GM23338 (cell line): ENCODE measurements around the gene PACS1. TPM values are rescaled to one million over a fixed set of nuclear protein-coding genes. Genes with fewer than 3 reads are reported as not detected.
A peak's percentile ranks its signal among the peaks of the same experiment; 100 is the strongest.

Source experiments
- ATAC-seq: fragments of 200-7000 bp; cut with Tn5 transposase; 3 replicates; pipeline ENCODE4 v1.9.1; 2020
- DNase-seq: peaks from one replicate; pipeline ENCODE4 v3.0.0-alpha.2; 2015; ENCODE audit warnings: low spot score
- H2AFZ ChIP-seq: fragments of 200-600 bp; sonication (generic); 2 replicates; pipeline ENCODE4 v1.8.0; 2016; ENCODE audit warnings: antibody characterized with exemption, mild to moderate bottlenecking, moderate library complexity
- H3F3A ChIP-seq: fragments of 200-600 bp; sonication (generic); replicated peaks from 2 replicates; pipeline ENCODE4 v1.8.0; 2017; ENCODE audit warnings: antibody characterized with exemption, mixed run types, low read depth
- H3K27ac ChIP-seq: fragments of 200-600 bp; sonication (generic); 2 replicates; pipeline ENCODE4 v1.6.1; 2016; ENCODE audit warnings: low read depth
- H3K27me3 ChIP-seq: fragments of 200-600 bp; sonication (generic); 2 replicates; pipeline ENCODE4 v1.8.0; 2016; ENCODE audit warnings: mild to moderate bottlenecking, mixed run types, moderate library complexity; ENCODE audit not compliant: insufficient read depth
- H3K36me3 ChIP-seq: fragments of 200-600 bp; sonication (generic); 2 replicates; pipeline ENCODE4 v1.8.0; 2016; ENCODE audit warnings: mild to moderate bottlenecking; ENCODE audit not compliant: insufficient read depth
- H3K4me1 ChIP-seq: fragments of 200-600 bp; sonication (generic); 2 replicates; pipeline ENCODE4 v1.8.0; 2016; ENCODE audit warnings: mild to moderate bottlenecking, moderate library complexity; ENCODE audit not compliant: insufficient read depth
- H3K4me2 ChIP-seq: fragments of 200-600 bp; sonication (generic); 2 replicates; pipeline ENCODE4 v1.7.1; 2017; ENCODE audit warnings: mixed run types
- H3K4me3 ChIP-seq: fragments of 200-600 bp; sonication (generic); 2 replicates; pipeline ENCODE4 v1.6.1; 2016; ENCODE audit warnings: mixed run types
- H3K79me2 ChIP-seq: fragments of 200-600 bp; sonication (generic); replicated peaks from 2 replicates; pipeline ENCODE4 v1.8.0; 2017; ENCODE audit warnings: mild to moderate bottlenecking; ENCODE audit not compliant: insufficient read depth
- H3K9me2 ChIP-seq: fragments of 200-600 bp; sonication (generic); 2 replicates; pipeline ENCODE4 v1.8.0; 2017; ENCODE audit not compliant: insufficient read depth
- H4K20me1 ChIP-seq: fragments of 200-600 bp; sonication (generic); replicated peaks from 2 replicates; pipeline ENCODE4 v1.8.0; 2017; ENCODE audit warnings: mild to moderate bottlenecking; ENCODE audit not compliant: insufficient read depth
- H3K27ac Mint-ChIP-seq: 2 replicates; pipeline ENCODE4 v1.8.0; 2020; ENCODE audit warnings: inconsistent platforms, mild to moderate bottlenecking, moderate library complexity, mixed read lengths
- H3K27me3 Mint-ChIP-seq: 3 replicates; pipeline ENCODE4 v1.8.0; 2022; ENCODE audit warnings: low read depth, mild to moderate bottlenecking, moderate library complexity, mixed read lengths, inconsistent platforms; ENCODE audit not compliant: insufficient read depth, poor library complexity
- H3K36me3 Mint-ChIP-seq: 3 replicates; pipeline ENCODE4 v1.8.0; 2021; ENCODE audit warnings: low read depth, mild to moderate bottlenecking, inconsistent platforms, moderate library complexity, mixed read lengths
- H3K4me1 Mint-ChIP-seq: 3 replicates; pipeline ENCODE4 v1.8.0; 2020; ENCODE audit warnings: mild to moderate bottlenecking, inconsistent platforms, mixed read lengths
- H3K4me3 Mint-ChIP-seq: 3 replicates; pipeline ENCODE4 v1.8.0; 2021; ENCODE audit warnings: moderate library complexity, mild to moderate bottlenecking, inconsistent platforms, mixed read lengths
- H3K9me3 Mint-ChIP-seq: 3 replicates; pipeline ENCODE4 v1.8.0; 2020; ENCODE audit warnings: moderate library complexity, mild to moderate bottlenecking, inconsistent platforms, mixed read lengths
- CREB1 ChIP-seq: fragments of 250-450 bp; sonication (Bioruptor Pico); IDR thresholded peaks from 2 replicates; pipeline ENCODE4 v1.5.0; 2020; ENCODE audit warnings: low read depth, mild to moderate bottlenecking, moderate library complexity
- CTCF ChIP-seq, 2 experiments: fragments of 200-600 bp in 1 of 2; sonication (generic) in 1 of 2; conservative IDR thresholded peaks; 2 replicates each; pipeline versions ENCODE4 v1.5.1 to v1.6.1; 2016 to 2017; ENCODE audit warnings: antibody characterized with exemption in 2 of 2, low read depth in 2 of 2, mild to moderate bottlenecking in 2 of 2, moderate library complexity in 1 of 2
- ETS1 ChIP-seq: IDR thresholded peaks from 2 replicates; pipeline ENCODE4 v1.6.1; 2016; ENCODE audit warnings: antibody characterized with exemption
- EZH2 ChIP-seq: fragments of 200-600 bp; sonication (generic); IDR thresholded peaks from one replicate; pipeline ENCODE4 v1.8.0; 2017; ENCODE audit warnings: antibody characterized with exemption, mild to moderate bottlenecking, low read depth; ENCODE audit not compliant: unreplicated experiment
- EZH2phosphoT487 ChIP-seq: fragments of 200-600 bp; sonication (generic); IDR thresholded peaks from one replicate; pipeline ENCODE4 v1.8.1; 2018; ENCODE audit warnings: antibody characterized with exemption; ENCODE audit not compliant: unreplicated experiment
- JUNB ChIP-seq: IDR thresholded peaks from one replicate; pipeline ENCODE4 v1.6.1; 2016; ENCODE audit warnings: antibody characterized with exemption; ENCODE audit not compliant: unreplicated experiment
- POLR2AphosphoS5 ChIP-seq: IDR thresholded peaks from 2 replicates; pipeline ENCODE4 v1.6.1; 2016; ENCODE audit warnings: antibody characterized with exemption, low read depth
- ZNF114 ChIP-seq: fragments of 250-450 bp; sonication (Bioruptor Pico); IDR thresholded peaks from 2 replicates; pipeline ENCODE4 v1.5.0; 2020; ENCODE audit warnings: mild to moderate bottlenecking, moderate library complexity
- ZNF331 ChIP-seq: fragments of 250-450 bp; sonication (Bioruptor Pico); IDR thresholded peaks from 2 replicates; pipeline ENCODE4 v1.5.0; 2020; ENCODE audit warnings: low read depth, mild to moderate bottlenecking, moderate library complexity
- polyA plus RNA-seq: library from polyadenylated mRNA; unstranded; fragments of >200 nt; fragmentation: Nextera tagmentation; extraction: Ambion mirVana; gene quantifications from 2 replicates; pipeline ENCODE4 v1.2.1, GENCODE V29; 2016
- total RNA-seq: library from RNA; depleted of rRNA; stranded (reverse); fragments of >200 nt; shearing (Covaris generic); gene quantifications from 2 replicates; pipeline ENCODE4 v1.2.3, GENCODE V29; 2014
- TF ChIP-seq, protein P1 (sequence below): fragments of 250-450 bp; sonication (Bioruptor Pico); IDR thresholded peaks from 2 replicates; pipeline ENCODE4 v1.5.0; 2020; ENCODE audit warnings: mild to moderate bottlenecking, moderate library complexity

PACS1 gene
- total and polyA plus RNA-seq, 2 experiments from 2014 or later, result 8.0 to 37.5 TPM

DNA sequence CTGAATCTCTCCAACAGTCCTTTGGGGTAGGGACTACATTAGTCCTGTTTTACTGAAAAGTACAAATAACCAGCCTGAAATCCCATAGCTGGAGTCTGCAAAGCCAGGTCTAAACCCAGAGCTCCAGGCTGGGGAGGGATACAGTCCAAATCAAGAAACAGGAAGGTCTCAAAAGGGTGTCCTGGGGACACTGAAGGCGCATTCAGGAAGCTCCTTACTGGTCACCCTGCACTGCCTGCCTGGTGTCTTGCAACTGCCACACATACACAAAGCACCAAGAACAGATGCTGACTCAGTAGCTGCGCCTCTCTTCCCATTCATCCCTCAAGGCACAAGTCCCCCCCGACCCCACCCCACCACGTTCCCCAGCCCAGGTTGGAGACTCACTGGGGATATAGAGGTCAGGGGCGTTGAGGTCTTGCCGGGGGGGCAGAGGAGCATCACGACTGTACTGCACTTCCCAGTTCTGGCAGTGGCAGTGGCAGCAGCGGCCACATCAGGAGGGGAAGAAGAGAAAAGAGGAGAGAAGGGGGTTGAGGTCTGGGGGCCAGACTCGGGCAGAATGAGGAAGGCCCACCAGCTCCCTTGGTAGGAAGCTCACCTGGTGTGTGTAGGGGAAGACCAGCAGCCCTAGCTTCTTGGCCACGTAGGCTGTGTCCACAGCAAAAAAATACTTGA, 217.3 kb downstream of the PACS1 start (continued):
- TF ChIP-seq ETS1, result no peak
- TF ChIP-seq EZH2, result no peak
- no peak for TF ChIP-seq JUNB
- TF ChIP-seq ZNF114 (CRISPR knock-in tag), result no peak
- no peak for TF ChIP-seq EZH2phosphoT487
- TF ChIP-seq POLR2AphosphoS5, result no peak

DNA sequence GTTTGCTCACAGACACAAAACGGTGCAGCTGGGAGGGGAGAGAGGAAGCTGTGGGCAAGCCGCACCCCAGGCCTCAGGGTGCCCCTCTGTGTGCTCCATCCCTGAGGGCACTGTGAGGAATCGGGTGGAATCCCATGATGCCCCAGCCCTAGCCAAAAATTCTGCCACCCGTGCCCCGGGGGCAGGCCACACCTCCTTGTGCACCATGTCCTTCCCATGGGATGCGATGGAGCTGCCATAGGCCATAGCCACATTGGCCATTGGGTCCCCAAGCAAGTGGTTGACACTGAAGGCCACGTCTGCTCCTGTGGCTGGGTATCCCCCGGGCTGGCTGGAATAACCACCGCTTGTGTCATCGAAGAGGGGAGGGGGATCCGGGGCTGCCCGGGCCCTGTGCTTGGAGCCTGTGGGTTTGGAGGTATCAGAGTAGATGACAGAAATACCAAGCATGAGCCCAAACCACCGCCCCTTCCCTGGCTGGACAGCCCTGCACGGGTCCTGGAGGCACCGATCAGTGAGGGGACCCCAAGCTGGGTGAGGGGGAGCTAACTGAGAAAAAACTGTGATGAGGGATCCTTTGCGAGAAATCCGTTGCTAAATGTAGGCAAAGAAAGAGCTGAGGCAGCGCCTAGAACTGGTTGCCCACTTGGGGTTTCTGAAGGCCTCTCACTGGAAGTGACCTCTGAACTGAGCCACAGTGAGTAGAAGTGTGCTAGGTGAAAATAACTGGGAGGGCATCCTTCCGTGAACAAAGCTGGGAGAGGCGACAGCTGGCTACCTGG, 218.0 kb downstream of the PACS1 start:
- ATAC-seq (no peak), DNase-seq (no peak)
- H2AFZ ChIP-seq, result peak overlapping the region; percentile 70; the same call in 1 of the 2 replicates
- H3K4me3 Mint-ChIP-seq, result peak overlapping the region; percentile 94
- peaks cover 20% of the 10 kb centered on the region; the same call in 1 of the 2 replicates for H3F3A ChIP-seq
- no peaks in the 10 kb centered on the region; the same call in 1 of the 2 replicates for H3K36me3 ChIP-seq
- peaks cover 23% of the 10 kb centered on the region for H3K4me1 Mint-ChIP-seq
- H3K4me1 ChIP-seq, result peaks cover 22% of the 10 kb centered on the region
- peaks cover 9% of the 10 kb centered on the region for H3K79me2 ChIP-seq
- H4K20me1 ChIP-seq, result no peaks in the 10 kb centered on the region; the same call in 1 of the 2 replicates
- H3K9me3 Mint-ChIP-seq, result peaks cover 2% of the 10 kb centered on the region; the same call in 1 of the 3 replicates
- peak overlapping the region; percentile 59; the same call in 1 of the 2 replicates for H3K27ac ChIP-seq
- H3K4me3 ChIP-seq, result peak overlapping the region; percentile 94
- H3K27me3 ChIP-seq, result peaks cover 27% of the 10 kb centered on the region
- H3K36me3 Mint-ChIP-seq, result no peaks in the 10 kb centered on the region
- no peaks in the 10 kb centered on the region for H3K9me2 ChIP-seq
- peaks cover 35% of the 10 kb centered on the region for H3K27me3 Mint-ChIP-seq
- H3K4me2 ChIP-seq, result peak overlapping the region; percentile 95
- H3K27ac Mint-ChIP-seq, result peak overlapping the region; percentile 74; the same call in 1 of the 2 replicates
- TF ChIP-seq, protein P1, sequence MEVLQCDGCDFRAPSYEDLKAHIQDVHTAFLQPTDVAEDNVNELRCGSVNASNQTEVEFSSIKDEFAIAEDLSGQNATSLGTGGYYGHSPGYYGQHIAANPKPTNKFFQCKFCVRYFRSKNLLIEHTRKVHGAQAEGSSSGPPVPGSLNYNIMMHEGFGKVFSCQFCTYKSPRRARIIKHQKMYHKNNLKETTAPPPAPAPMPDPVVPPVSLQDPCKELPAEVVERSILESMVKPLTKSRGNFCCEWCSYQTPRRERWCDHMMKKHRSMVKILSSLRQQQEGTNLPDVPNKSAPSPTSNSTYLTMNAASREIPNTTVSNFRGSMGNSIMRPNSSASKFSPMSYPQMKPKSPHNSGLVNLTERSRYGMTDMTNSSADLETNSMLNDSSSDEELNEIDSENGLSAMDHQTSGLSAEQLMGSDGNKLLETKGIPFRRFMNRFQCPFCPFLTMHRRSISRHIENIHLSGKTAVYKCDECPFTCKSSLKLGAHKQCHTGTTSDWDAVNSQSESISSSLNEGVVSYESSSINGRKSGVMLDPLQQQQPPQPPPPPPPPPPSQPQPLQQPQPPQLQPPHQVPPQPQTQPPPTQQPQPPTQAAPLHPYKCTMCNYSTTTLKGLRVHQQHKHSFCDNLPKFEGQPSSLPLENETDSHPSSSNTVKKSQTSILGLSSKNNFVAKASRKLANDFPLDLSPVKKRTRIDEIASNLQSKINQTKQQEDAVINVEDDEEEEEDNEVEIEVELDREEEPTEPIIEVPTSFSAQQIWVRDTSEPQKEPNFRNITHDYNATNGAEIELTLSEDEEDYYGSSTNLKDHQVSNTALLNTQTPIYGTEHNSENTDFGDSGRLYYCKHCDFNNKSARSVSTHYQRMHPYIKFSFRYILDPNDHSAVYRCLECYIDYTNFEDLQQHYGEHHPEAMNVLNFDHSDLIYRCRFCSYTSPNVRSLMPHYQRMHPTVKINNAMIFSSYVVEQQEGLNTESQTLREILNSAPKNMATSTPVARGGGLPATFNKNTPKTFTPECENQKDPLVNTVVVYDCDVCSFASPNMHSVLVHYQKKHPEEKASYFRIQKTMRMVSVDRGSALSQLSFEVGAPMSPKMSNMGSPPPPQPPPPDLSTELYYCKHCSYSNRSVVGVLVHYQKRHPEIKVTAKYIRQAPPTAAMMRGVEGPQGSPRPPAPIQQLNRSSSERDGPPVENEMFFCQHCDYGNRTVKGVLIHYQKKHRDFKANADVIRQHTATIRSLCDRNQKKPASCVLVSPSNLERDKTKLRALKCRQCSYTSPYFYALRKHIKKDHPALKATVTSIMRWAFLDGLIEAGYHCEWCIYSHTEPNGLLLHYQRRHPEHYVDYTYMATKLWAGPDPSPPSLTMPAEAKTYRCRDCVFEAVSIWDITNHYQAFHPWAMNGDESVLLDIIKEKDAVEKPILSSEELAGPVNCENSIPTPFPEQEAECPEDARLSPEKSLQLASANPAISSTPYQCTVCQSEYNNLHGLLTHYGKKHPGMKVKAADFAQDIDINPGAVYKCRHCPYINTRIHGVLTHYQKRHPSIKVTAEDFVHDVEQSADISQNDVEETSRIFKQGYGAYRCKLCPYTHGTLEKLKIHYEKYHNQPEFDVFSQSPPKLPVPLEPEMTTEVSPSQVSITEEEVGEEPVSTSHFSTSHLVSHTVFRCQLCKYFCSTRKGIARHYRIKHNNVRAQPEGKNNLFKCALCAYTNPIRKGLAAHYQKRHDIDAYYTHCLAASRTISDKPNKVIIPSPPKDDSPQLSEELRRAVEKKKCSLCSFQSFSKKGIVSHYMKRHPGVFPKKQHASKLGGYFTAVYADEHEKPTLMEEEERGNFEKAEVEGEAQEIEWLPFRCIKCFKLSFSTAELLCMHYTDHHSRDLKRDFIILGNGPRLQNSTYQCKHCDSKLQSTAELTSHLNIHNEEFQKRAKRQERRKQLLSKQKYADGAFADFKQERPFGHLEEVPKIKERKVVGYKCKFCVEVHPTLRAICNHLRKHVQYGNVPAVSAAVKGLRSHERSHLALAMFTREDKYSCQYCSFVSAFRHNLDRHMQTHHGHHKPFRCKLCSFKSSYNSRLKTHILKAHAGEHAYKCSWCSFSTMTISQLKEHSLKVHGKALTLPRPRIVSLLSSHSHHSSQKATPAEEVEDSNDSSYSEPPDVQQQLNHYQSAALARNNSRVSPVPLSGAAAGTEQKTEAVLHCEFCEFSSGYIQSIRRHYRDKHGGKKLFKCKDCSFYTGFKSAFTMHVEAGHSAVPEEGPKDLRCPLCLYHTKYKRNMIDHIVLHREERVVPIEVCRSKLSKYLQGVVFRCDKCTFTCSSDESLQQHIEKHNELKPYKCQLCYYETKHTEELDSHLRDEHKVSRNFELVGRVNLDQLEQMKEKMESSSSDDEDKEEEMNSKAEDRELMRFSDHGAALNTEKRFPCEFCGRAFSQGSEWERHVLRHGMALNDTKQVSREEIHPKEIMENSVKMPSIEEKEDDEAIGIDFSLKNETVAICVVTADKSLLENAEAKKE (CRISPR knock-in tag), result no peak
- TF ChIP-seq EZH2 (no peak), POLR2AphosphoS5 (no peak), ZNF331 (CRISPR knock-in tag) (no peak), EZH2phosphoT487 (no peak), ZNF114 (CRISPR knock-in tag) (no peak), JUNB (no peak), CTCF (conservative IDR thresholded peaks at IDR 0.05; ENCODE audit: low read depth in 2 of 2) (no peak), ETS1 (no peak), CREB1 (CRISPR knock-in tag) (no peak)
